ENCODE measurements around the gene SLC52A1.
"Not testable (repeated sequence)": the region's sequence is repeated elsewhere in the genome, so short reads cannot be mapped to it uniquely, and the experiment has no call there.

DNA sequence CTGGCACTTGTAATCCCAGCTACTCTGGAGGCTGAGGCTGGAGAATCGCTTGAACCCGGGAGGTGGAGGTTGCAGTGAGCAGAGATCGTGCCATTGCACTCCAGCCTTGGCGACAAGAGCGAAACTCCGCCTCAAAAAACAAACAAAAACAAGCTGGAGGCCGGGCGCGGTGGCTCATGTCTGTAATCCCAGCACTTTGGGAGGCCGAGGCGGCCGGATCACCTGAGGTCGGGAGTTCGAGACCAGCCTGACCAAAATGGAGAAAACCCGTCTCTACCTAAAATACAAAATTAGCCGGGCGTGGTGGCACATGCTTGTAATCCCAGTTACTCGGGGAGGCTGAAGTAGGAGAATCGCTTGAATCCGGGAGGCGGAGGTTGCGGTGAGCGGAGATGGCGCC is 42.0 kb upstream of the SLC52A1 start:
- TF ChIP-seq, protein P1, sequence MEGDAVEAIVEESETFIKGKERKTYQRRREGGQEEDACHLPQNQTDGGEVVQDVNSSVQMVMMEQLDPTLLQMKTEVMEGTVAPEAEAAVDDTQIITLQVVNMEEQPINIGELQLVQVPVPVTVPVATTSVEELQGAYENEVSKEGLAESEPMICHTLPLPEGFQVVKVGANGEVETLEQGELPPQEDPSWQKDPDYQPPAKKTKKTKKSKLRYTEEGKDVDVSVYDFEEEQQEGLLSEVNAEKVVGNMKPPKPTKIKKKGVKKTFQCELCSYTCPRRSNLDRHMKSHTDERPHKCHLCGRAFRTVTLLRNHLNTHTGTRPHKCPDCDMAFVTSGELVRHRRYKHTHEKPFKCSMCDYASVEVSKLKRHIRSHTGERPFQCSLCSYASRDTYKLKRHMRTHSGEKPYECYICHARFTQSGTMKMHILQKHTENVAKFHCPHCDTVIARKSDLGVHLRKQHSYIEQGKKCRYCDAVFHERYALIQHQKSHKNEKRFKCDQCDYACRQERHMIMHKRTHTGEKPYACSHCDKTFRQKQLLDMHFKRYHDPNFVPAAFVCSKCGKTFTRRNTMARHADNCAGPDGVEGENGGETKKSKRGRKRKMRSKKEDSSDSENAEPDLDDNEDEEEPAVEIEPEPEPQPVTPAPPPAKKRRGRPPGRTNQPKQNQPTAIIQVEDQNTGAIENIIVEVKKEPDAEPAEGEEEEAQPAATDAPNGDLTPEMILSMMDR (IDR thresholded peaks at IDR 0.05), result not testable (repeated sequence)
- not testable (repeated sequence) for TF ChIP-seq POLR2A (IDR thresholded peaks at IDR 0.05)

Measured in esophagus squamous epithelium (tissue), 4 donors.